GM20431 (cell line): Measurements from ENCODE around the gene SDK1.

Experiments
- in situ Hi-C: fragments of 300-500 bp; cut with MseI, MboI; formaldehyde crosslinking; loops from one replicate; pipeline ENCODE4 v1.15.0; 2020; ENCODE audit warnings: low sequenced_read_pairs; ENCODE audit not compliant: unreplicated experiment

SDK1 gene

GRCh38 chr7:4144811-4145510 is 843.9 kb downstream of the SDK1 start:
- in situ Hi-C loops: no loop called here

GRCh38 chr7:4145576-4145975 is 844.5 kb downstream of the SDK1 start:
- in situ Hi-C loops: no loop called here

GRCh38 chr7:4147926-4148620 is 847.0 kb downstream of the SDK1 start:
- in situ Hi-C loops: no loop called here

- in situ Hi-C loops: no loop called here
Observed at GRCh38 chr7:4149236-4149635, 848.2 kb downstream of the SDK1 start.

- in situ Hi-C loops: no loop called here
Observed at GRCh38 chr7:4149645-4150044, 848.6 kb downstream of the SDK1 start.

- in situ Hi-C loops: no loop called here
Observed at GRCh38 chr7:4150731-4151130, 849.7 kb downstream of the SDK1 start.

GRCh38 chr7:4151524-4151923 is 850.5 kb downstream of the SDK1 start:
- in situ Hi-C loops: no loop called here

- in situ Hi-C loops: no loop called here
Observed at GRCh38 chr7:4151926-4152549, 851.0 kb downstream of the SDK1 start.

GRCh38 chr7:4154882-4155535 is 854.0 kb downstream of the SDK1 start:
- in situ Hi-C loops: no loop called here

- in situ Hi-C loops: no loop called here
Observed at GRCh38 chr7:4156190-4156589, 855.1 kb downstream of the SDK1 start.

GRCh38 chr7:4157651-4158050 is 856.6 kb downstream of the SDK1 start:
- in situ Hi-C loops: no loop called here

- in situ Hi-C loops: no loop called here
Observed at GRCh38 chr7:4158441-4159153, 857.5 kb downstream of the SDK1 start.

- in situ Hi-C loops: no loop called here
Observed at GRCh38 chr7:4159154-4159501, 858.1 kb downstream of the SDK1 start.

GRCh38 chr7:4159761-4160554 is 858.9 kb downstream of the SDK1 start:
- in situ Hi-C loops: no loop called here

- in situ Hi-C loops: no loop called here
Observed at GRCh38 chr7:4162884-4163564, 862.0 kb downstream of the SDK1 start.

GRCh38 chr7:4163565-4164203 is 862.6 kb downstream of the SDK1 start:
- in situ Hi-C loops: no loop called here

- in situ Hi-C loops: no loop called here
Observed at GRCh38 chr7:4164556-4164955, 863.5 kb downstream of the SDK1 start.

GRCh38 chr7:4166340-4166739 is 865.3 kb downstream of the SDK1 start:
- in situ Hi-C loops: no loop called here

GRCh38 chr7:4166807-4167206 is 865.8 kb downstream of the SDK1 start:
- in situ Hi-C loops: no loop called here
